AG20443 (cell line): Measurements from ENCODE around the gene UBE2J2.

ENCODE experiments used
- DNase-seq: peaks from one replicate; pipeline ENCODE4 v3.0.0; 2012; ENCODE audit warnings: low spot score, mixed read lengths

The UBE2J2 gene

DNA sequence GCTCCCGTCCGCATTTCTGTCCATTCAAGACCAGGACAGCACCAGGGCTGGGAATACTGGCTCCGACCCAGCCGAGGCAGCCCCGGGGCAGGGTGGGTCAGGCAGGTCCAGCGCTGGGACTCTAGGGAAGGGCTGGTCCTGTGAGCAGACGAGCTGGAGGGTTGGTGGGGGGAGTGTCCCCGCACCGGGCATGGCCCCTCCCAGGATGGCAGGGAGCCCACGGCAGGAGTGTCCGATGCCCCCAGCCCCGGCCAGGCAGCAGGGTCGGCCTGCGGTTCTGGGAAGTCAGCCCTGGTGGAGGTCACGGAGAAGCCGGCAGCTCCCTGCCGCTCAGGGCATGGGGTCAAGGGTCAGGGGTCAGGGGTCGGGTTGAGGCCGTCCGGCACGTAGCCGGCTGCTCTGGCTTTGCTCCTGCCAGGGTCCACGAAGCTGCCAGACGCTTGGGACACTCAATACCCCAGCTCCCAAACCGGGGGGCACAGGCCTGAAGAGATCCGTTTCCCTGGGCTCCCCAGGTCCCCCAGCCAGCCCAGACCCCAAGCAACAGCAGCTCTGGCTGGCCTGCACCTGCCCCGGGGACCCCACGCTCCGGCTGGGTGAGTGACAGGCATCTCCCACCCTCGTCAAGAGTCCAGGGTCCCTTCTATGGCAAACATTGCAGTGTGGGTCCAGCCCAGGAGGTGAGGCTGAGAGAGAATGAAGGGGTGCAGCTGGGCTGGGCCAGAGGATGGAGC, 33.9 kb downstream of the UBE2J2 start:
- DNase-seq = no peak

DNA sequence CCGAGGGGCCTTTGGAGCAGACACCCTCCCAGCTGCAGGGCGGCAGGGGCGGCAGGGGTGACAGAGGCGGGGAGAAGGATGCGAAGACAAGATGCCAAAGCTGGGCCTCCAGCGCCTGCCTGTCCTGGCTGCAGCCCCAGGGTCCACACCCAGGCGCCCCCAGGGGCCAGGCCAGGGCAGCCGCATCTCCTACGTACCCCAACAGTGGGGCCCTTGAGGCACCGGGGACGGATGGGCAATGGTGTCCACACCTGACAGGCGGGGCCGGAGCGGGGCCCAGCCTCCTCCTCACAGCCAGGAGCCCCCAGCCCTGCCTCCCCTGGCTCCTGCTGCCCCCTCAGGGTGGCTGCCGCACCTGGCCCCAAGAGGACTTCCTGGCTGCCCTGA, 34.4 kb downstream of the UBE2J2 start:
- DNase-seq = no peak

DNA sequence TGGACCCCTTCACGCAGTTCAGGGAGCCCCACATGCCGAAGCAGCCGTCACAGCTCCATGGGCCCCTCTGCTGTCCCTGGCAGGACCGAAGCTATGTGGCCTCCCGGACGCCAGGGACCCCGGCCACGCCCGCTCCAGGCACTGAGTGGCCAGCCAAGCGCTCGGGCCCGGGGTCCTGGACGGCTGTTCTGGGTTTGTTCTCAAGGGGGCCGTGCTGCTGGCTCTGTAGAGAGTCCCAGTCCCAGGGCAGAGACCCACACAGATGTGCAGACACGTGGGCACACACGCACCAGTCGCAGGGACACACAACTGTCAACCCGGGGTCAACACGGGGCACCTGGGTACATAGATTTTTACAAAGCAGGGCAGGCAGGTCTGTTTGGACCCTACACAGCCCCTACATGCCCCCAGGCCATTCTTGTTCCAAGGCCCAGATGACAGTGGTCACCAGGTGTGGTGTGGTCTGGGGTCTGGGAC, 34.9 kb downstream of the UBE2J2 start:
- no peak for DNase-seq

DNA sequence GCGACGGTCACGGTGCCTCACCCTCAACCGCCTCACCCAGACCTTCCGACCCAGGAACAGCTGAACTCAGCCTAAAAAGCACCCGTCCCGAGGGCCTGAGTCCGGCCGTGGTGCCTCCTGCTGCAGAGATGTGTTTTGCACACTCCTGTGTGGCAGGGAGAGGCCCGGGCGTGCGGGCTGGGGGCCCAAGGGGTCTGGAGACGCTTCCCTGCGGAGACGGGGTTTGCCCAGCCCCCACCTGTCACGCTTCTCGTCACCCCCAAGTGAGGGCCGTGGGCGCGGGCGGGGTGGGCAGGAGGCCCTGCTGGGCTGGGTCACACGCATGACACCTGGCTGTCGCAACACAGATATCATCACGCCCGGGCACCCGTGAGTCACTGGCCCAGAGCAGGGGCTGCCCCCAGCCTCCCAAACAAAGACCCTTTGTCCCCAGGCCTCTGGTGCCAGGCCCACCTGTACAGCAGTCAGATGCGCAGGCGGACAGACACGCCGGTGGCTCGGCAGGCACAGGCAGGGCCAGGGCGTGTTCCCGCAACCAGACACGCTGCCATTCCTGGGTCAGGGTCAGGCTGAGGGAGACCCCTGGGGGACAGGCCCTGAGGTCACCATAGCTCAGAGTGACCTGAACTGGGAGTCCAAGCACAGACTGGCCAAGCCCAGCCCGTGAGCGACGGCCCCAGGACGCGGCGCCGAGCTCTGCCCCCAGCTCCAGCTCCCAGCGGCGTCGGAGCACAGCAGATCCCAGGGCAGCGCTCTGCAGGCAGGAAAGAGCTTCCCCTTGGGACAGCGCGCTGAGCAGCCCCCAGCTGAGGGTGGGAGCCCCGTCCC, 35.6 kb downstream of the UBE2J2 start:
- no peak for DNase-seq

DNA sequence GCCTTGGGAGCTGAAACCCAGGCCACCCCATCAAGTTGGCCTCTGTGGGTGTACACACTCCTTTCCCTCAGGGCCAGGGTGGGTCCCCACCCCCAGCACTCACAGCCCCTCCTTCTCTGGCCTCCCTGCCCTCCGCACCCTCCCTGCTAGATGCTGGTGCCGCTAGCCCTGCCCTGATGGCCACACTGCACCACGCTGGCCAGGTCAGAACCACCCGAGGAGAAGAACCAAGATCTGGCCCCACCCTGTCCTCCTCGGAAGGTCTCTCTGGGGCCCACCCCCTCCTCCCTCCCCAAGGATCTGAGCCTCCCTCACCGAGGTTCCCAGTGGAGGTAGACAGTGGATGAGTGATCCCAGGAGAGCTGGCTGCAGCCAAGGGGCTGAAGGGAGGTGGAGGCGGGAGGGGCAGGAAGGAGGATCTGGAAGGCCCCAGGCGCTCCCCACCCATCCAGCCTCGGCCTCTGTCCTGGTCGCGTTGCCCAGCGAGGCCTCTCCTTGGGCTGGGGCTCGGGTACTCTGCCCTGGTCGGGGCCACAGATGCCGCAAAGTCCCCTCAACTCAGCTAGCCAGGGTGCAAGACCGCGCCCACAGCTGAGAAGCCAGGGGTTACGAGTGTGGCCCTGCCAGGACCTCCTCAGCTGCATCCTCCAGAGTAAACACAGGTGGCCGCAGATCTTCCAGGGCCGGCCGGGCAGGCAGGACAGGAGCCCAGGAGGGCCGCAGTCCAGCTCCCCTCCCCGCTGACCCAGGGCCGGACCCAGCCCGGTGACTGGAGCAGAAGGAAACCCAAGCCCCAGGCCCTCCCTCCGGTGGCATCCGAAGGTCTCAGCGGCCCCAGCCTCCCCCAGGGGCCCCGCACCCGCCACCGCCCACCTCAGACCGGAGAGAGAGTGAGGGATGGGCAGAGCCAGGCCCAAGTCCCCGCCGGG, 36.4 kb downstream of the UBE2J2 start:
- DNase-seq = no peak

DNA sequence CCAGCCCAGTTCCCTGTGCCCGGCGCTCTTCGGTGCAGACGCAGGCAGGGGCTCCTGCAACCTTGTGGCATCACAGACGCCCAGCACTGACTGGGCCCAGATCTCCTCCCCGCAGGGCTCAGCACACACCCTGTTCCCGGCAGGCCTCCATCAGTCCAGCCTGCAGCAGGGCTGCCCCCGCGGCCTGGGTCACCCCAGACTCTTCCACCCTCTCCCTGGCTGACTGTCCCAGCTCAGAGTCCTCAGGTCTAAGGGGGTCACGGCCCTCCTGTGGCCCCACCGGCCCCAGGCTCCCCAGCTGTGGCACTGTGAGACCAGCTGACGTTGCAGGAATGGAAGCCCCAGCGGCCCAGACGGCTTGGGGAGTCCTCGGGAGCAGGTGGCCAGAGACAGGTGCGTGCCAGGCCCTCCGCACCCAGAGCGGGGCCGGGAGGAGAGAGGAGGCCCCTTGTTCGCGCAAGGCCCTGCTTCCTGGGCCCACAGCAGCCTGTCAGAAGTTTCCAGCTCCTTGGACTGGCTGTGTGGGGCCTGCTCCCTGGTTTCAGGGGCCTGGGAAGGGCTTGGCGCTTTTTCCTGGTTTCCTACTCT, 37.4 kb downstream of the UBE2J2 start:
- DNase-seq = no peak

DNA sequence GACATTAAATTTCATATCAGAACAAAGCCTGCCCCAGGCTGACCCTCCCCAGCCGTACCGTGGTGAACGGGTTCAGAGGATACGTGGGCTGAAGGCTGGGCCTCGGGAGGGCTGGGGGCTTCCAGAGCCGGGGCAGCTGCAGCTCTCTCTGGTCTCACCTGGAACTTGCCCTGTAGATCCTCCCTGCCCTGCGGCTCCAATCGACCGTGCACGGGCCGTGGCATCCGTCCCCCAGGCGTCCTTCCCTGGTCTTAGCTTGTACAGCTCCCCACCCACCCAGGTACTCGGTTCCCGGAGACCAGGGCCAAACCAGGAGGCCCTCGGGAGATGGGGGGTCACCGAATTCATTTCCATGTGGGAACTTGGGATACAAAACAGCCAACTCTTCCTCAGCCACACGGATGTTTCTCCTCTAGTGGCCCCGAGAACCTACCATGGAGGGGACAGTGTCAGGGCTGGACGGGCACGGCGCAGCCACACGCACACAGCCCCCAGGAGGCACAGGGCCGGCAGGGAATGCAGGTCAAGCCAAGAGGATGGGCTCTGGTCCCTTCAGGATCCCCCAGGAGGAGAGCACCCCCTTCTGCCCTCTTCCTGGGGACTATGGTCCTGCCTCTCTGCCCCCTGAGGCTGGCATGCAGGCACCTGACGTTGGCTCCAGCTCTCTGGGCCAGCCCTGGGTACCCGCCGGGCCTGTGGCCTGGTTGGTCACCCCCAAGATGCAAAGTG, 38.5 kb downstream of the UBE2J2 start:
- DNase-seq = no peak

DNA sequence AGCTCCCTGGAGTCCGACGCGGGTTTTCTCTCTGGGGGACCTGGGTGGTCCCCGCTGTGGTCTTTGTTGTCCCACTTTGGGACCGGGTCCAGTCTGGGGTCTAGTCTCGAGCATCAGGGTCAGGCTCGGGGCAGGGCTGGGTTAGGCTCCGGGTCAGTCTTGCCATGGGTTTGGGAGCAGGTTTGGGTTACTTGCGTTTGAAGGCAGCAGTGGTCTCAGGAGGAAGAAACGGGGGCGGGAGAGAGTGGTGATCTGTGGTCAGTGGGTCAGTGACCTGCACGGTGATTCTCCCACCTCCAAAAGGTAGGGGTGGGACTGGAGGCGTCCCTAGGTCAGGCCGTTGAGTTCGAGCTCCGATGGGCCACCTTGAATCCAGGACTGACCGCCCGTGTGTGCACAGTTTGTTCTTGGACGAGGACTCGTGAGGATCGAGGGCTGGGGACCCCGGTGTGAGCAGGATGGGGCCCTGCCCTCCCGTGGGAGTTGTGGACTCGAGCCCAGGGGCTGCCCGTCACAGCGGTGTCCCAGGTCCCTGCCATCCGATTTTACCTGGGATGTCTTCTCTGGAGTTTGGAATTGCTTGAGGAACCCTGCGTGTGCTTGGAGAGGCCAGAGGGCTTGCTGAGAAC, 39.4 kb downstream of the UBE2J2 start:
- no peak for DNase-seq

DNA sequence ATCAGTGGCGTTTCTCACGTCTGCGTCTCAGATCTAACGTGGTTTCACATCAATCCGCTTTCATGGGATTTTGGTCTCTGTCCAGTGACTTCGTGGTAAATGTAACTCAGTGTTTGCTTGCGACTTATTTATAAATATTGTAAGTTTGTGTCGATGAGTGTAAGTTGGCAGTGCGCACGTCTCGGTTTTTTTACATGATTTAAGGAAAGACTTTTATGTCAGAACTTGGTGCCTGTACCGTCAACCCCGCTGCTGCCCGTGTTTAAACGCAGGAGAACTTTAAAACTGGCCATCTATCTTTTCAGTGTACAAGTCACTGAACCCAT, 40.1 kb downstream of the UBE2J2 start:
- no peak for DNase-seq

DNA sequence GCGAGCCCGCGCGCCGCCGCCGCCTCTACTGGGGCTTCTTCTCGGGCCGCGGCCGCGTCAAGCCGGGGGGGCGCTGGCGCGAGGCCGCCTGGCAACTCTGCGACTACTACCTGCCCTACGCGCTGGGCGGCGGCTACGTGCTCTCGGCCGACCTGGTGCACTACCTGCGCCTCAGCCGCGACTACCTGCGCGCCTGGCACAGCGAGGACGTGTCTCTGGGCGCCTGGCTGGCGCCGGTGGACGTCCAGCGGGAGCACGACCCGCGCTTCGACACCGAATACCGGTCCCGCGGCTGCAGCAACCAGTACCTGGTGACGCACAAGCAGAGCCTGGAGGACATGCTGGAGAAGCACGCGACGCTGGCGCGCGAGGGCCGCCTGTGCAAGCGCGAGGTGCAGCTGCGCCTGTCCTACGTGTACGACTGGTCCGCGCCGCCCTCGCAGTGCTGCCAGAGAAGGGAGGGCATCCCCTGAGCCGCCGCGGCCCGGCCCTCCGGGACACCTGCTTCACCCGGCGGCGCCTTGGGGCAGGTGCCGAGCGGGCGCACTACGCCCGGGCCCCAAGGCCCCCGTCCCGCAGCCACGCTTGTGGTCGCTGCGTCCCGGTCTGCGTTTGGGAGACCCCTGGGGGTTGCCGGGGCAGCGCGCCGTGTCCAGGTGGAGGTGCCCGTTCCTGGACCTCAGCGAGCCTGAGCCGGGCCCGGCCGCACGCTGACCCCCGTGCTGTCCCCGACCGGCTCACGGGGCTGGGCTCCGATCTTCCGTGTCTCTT, 40.7 kb downstream of the UBE2J2 start:
- no peak for DNase-seq

DNA sequence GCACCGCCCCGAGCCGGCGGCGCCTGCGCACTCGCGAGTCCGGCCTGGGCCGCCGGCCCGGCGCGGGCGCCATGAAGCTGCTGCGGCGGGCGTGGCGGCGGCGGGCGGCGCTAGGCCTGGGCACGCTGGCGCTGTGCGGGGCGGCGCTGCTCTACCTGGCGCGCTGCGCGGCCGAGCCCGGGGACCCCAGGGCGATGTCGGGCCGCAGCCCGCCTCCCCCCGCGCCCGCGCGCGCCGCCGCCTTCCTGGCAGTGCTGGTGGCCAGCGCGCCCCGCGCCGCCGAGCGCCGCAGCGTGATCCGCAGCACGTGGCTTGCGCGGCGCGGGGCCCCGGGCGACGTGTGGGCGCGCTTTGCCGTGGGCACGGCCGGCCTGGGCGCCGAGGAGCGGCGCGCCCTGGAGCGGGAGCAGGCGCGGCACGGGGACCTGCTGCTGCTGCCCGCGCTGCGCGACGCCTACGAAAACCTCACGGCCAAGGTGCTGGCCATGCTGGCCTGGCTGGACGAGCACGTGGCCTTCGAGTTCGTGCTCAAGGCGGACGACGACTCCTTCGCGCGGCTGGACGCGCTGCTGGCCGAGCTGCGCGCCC, 41.4 kb downstream of the UBE2J2 start, which contains the start of gene B3GALT6:
Gene B3GALT6 (plus strand): TSS at position 30 of the 588 bp plus-strand sequence. CDS start 42 bp downstream, at position 72.
- DNase-seq = no peak

DNA sequence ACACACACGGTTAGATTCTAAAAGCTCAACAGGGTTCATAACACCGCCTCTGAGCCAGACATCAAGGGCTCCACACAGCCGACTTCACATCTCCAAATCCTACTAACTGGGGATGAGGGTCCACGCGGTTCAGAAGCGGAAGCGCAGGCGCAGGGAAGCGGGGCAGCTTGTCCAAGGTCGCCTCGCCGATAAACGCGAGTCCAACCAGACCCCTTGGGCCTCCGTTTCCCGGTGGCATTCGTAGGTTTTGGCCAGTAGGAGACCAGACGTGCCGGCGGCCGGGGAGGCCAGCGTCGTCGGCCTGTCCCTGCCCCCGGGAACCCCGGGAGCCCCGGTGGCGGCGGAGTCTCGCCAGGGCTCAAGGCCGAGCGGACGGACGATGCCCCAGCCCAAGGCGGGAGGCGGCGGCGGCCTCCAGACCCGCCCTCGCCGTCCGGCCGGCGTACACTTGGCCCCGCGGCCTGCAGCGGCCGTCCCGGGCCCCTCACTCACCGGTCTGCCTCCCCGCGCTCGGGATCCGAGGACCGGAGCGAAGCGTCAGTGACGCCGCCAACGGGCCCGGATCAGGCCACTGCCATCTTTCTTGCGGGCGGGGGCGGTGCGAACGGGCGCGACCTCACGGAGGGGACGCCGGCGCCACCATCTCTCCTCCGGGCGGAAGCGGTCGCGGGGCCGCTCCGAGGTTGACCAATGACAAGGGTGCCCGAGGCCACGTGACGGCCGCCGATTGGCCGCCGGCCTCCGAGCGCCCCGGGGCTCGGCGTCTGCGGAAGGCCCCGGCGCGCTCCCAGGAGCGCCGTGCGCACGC, 42.0 kb downstream of the UBE2J2 start, which contains the start of gene SDF4:
Gene SDF4 (minus strand): TSS at position 602 of the 808 bp plus-strand sequence. CDS start 3,229 bp downstream, outside the sequence.
- DNase-seq = peak; percentile 100

DNA sequence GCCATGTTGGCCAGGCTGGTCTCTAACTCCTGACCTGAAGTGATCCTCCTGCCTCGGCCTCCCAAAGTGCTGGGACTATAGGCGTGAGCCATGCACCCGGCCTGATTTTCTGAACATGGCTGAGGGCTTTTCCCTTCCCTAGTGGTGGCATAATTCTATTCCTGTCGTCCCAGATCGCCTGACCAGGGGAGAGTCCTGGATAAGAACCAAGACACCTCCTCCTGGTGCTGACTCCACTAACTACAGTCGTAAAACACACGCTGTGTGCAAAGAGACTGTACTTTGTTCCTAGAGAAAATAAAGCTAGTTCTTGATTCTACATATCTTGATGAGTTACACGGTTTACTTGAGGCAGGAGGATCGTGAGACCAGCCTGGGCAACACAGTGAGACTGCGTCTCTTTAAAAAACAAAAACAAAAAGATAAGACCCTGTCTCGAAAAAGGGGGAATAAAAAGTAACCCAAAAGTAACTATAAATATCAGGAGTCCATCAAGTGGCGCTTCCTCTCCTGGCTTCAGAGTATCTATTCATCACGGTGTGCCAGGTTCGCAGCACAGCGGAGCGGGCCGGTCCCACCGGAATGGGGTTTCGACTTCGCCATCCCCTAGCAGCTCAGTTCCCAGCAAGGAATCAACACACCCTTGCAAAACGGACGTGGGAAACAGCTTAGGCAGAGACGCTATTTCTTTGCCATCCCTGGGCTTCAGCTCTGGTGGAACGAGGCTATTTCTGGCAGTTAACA, 42.8 kb downstream of the UBE2J2 start:
- peak; percentile 79 for DNase-seq

DNA sequence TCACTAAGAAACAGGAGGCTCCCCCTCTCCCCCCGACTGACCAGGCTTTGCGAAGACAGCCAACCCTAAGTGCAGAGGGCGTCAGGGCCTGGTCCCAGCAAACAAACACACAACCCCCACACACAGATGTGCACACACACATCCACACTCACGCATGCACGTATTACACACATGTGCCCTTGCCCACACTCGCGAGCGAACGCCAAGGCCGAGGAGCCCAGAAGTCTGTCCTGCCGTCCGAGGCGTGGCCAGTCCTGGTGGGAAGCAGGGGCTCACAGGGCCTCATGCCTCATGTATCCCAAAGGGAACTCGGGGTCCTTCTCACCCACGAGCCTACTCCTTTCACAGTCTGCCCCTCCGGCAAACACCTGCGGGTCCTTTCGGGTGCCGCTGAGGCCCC, 43.9 kb downstream of the UBE2J2 start:
- no peak for DNase-seq

DNA sequence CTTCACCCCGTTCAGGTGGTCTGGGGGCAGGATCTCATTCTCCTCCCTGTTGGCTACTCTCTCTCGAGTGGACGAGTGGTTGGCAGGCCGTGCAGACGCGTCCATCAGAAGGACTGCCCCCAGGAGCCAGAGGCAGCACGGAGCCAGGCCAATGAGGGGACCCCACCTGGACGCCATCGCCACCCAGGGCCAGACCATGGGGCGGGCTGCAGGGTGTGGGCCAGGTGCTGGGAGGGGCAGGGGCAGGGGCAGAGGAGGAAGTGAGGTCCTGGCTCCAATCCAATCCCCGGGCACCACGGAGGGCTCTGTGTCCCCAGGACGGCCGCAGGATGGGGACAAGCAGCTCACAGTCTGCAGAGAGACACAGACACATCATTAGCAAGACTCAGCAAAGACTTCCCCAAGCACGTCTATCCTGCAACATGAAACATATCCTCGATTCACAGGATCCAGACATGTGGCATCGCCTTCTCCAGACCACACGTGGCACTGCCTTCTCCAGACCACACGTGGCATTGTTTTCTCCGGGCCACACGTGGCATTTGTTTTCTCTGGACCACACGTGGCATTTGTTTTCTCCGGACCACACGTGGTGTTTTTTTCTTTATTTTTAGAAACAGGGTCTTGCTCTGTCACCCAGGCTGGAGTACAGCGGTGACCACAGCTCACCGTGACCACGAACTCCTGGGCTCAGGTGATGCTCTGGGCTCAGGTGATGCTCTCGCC, 44.9 kb downstream of the UBE2J2 start:
- DNase-seq = no peak

DNA sequence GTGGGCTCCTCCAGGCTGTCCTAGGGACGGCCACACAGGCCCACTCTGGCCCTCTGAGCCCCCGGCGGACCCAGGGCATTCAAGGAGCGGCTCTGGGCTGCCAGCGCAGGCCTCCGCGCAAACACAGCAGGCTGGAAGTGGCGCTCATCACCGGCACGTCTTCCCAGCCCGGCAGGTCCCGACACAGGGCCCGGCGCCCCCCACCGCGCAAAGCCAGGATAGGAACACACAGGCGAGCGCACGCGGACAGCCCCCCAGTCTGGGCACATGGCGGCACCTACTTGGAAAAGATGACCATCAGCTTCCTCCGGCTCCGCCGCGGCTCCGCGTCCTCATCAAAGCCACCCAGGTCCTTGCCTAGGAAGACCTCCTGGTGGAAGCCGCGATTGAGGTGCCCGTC, 45.5 kb downstream of the UBE2J2 start:
- DNase-seq = no peak

DNA sequence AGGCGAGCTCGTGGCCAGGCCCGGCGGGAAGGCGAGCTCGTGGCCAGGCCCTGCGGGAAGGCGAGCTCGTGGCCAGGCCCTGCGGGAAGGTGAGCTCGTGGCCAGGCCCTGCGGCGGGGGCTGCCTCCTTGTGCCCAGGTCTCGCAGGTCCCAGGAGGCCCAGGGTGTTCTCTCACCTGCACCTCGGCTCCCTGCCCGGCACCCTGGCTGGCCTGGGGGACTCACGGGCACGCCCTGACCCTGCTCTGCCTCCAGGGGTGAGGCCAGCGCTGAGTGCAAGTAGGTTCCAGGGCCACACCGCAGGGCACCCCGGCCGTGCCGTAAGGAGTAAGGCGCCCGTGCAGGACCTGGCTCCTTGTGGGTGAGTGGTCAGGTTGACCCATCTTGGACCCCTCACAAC, 46.3 kb downstream of the UBE2J2 start:
- no peak for DNase-seq
